Endothelial cell of umbilical vein (primary cell): ENCODE results near the gene LRRC74B. TPM values are rescaled to one million over a fixed set of nuclear protein-coding genes. Genes with fewer than 3 reads are reported as not detected.

ENCODE experiments used
- BruUV-seq: library from RNA; stranded (reverse); fragments of 400-500 nt; replicated peaks from 2 replicates; lab custom pipeline; 2021; lab: Mats Ljungman, UMichigan
- CTCF ChIA-PET: fragments of 300-600, 350-600 bp; sonication (Branson Sonifier 250); formaldehyde crosslinking; loops from one replicate; lab custom pipeline; 2021; ENCODE audit warnings: antibody characterized with exemption, inconsistent platforms; lab: Charles Lee
- POLR2A ChIA-PET: fragments of 300-600, 350-600 bp; sonication (Branson Sonifier 250); formaldehyde crosslinking; loops from one replicate; lab custom pipeline; 2021; ENCODE audit warnings: antibody characterized with exemption, inconsistent platforms; lab: Charles Lee
- DNase-seq: peaks from one replicate; pipeline ENCODE4 v3.0.0-alpha.2; 2011; ENCODE audit warnings: low read depth, low spot score
- FAIRE-seq: peaks from 2 replicates; lab custom pipeline; 2011; peaks lifted over from hg19 to GRCh38; lab: Jason Lieb, UNC
- H2AFZ ChIP-seq: 2 replicates; pipeline ENCODE4 v1.6.0; 2012; ENCODE audit warnings: low read depth, low read length, control low read depth, inconsistent platforms
- H3K27ac ChIP-seq: 2 replicates; pipeline ENCODE4 v1.5.1; 2011; ENCODE audit warnings: low read depth, mild to moderate bottlenecking, control low read depth, low read length, moderate library complexity; ENCODE audit not compliant: insufficient read depth
- H3K27me3 ChIP-seq, 2 experiments: 2 replicates each; pipeline versions ENCODE4 v1.6.0 to v1.6.1; 2011; ENCODE audit warnings: low read length in 2 of 2, mixed read lengths in 1 of 2; ENCODE audit not compliant: control insufficient read depth in 2 of 2, insufficient read depth in 2 of 2
- H3K36me3 ChIP-seq, 2 experiments: 2 replicates in 1 of 2; 3 replicates in 1 of 2; pipeline ENCODE4 v1.5.1; 2011; ENCODE audit warnings: low read length in 2 of 2, mild to moderate bottlenecking in 1 of 2, moderate library complexity in 1 of 2; ENCODE audit not compliant: control insufficient read depth in 2 of 2, insufficient read depth in 2 of 2; ENCODE audit errors: extremely low read depth in 1 of 2
- H3K4me1 ChIP-seq: 3 replicates; pipeline ENCODE4 v1.5.1; 2011; ENCODE audit warnings: mild to moderate bottlenecking, low read length; ENCODE audit not compliant: control insufficient read depth, insufficient read depth; ENCODE audit errors: extremely low read depth
- H3K4me2 ChIP-seq: 2 replicates; pipeline ENCODE4 v1.6.1; 2011; ENCODE audit warnings: low read length, control low read depth, mixed read lengths; ENCODE audit not compliant: insufficient read depth
- H3K4me3 ChIP-seq, 3 experiments: fragments of 200-600 bp in 1 of 3; sonication (generic), shearing (Covaris generic) in 1 of 3; replicated peaks in 1 of 3; 2 replicates each; pipeline ENCODE4 v1.5.1; 2011 to 2016; ENCODE audit warnings: control low read depth in 3 of 3, low read length in 3 of 3, mild to moderate bottlenecking in 2 of 3, inconsistent platforms in 1 of 3, low read depth in 1 of 3, moderate library complexity in 1 of 3; ENCODE audit not compliant: insufficient read depth in 1 of 3
- H3K79me2 ChIP-seq: 2 replicates; pipeline ENCODE4 v1.6.0; 2012; ENCODE audit warnings: low read length, inconsistent platforms; ENCODE audit not compliant: control insufficient read depth, insufficient read depth
- H3K9ac ChIP-seq: replicated peaks from 2 replicates; pipeline ENCODE3; 2011; ENCODE audit warnings: low read length, control low read depth; ENCODE audit not compliant: insufficient read depth; ENCODE audit errors: extremely low read depth
- H3K9me1 ChIP-seq: replicated peaks from 3 replicates; pipeline ENCODE4 v1.6.0; 2011; ENCODE audit warnings: mild to moderate bottlenecking, low read length; ENCODE audit not compliant: control insufficient read depth, insufficient read depth; ENCODE audit errors: extremely low read depth
- H3K9me3 ChIP-seq: replicated peaks from 2 replicates; pipeline ENCODE4 v1.5.1; 2012; ENCODE audit warnings: low read length, inconsistent platforms; ENCODE audit not compliant: control insufficient read depth, insufficient read depth
- H4K20me1 ChIP-seq: replicated peaks from 2 replicates; pipeline ENCODE3; 2011; ENCODE audit warnings: mild to moderate bottlenecking, low read length; ENCODE audit not compliant: control insufficient read depth, insufficient read depth; ENCODE audit errors: extremely low read depth
- EZH2 ChIP-seq: IDR thresholded peaks from 2 replicates; pipeline ENCODE4 v1.6.1; 2012; ENCODE audit warnings: borderline replicate concordance, low read depth, mild to moderate bottlenecking, moderate library complexity, low read length, inconsistent platforms; ENCODE audit not compliant: severe bottlenecking
- FOS ChIP-seq: IDR thresholded peaks from 2 replicates; pipeline ENCODE4 v1.6.1; 2011; ENCODE audit warnings: mild to moderate bottlenecking, low read length, moderate library complexity, borderline replicate concordance; ENCODE audit not compliant: insufficient read depth
- GATA2 ChIP-seq: IDR thresholded peaks from 2 replicates; pipeline ENCODE4 v1.7.0; 2011; ENCODE audit warnings: low read depth, mild to moderate bottlenecking, moderate library complexity, mixed read lengths, low read length; ENCODE audit not compliant: insufficient read length, insufficient read depth
- JUN ChIP-seq: IDR thresholded peaks from 2 replicates; pipeline ENCODE4 v1.6.1; 2011; ENCODE audit warnings: borderline replicate concordance, low read depth; ENCODE audit not compliant: insufficient read length, insufficient read depth
- MYC ChIP-seq: IDR thresholded peaks from one replicate; pipeline ENCODE4 v1.6.1; 2011; ENCODE audit warnings: mild to moderate bottlenecking, low read depth, low read length
- POLR2A ChIP-seq: IDR thresholded peaks from 2 replicates; pipeline ENCODE4 v1.6.1; 2012; ENCODE audit warnings: low read depth, mild to moderate bottlenecking, control low read depth, low read length
- POLR2AphosphoS5 ChIP-seq: IDR thresholded peaks from 2 replicates; pipeline ENCODE4 v1.6.1; 2012; ENCODE audit warnings: low read depth, mild to moderate bottlenecking, control low read depth, low read length, moderate library complexity; ENCODE audit not compliant: insufficient read depth
- dilution Hi-C: fragments of 300-500 bp; cut with MboI; formaldehyde crosslinking; loops from one replicate; pipeline ENCODE4 v1.15.0; 2019; ENCODE audit warnings: low sequenced_read_pairs; ENCODE audit not compliant: extremely low pct_ligation_motif_present
- intact Hi-C: fragments of 100-400 bp; cut with micrococcal nuclease; formaldehyde crosslinking; loops from one replicate; pipeline ENCODE4 v1.10.0; 2022
- polyA plus RNA-seq, 4 experiments: library from polyadenylated mRNA; depleted of rRNA in 3 of 4; stranded (reverse) in 3 of 4; unstranded in 1 of 4; fragments of >200 nt; gene quantifications; 2 replicates each; pipeline versions ENCODE4 v1.2.1 to v1.2.3, GENCODE V29; 2011 to 2012; ENCODE audit warnings: missing spikeins in 1 of 4
- total RNA-seq: library from RNA; stranded (reverse); gene quantifications from 2 replicates; pipeline ENCODE4 v1.2.3, GENCODE V29; 2021
- TF ChIP-seq, protein P1 (sequence below), 2 donors: IDR thresholded peaks; 1 replicate in 1 of 2; 2 replicates in 1 of 2; pipeline ENCODE4 v1.5.1; 2011; ENCODE audit warnings: low read length in 2 of 2, mild to moderate bottlenecking in 2 of 2, moderate library complexity in 2 of 2, control low read depth in 1 of 2, inconsistent platforms in 1 of 2, low read depth in 1 of 2; ENCODE audit not compliant: insufficient read depth in 1 of 2; ENCODE audit errors: extremely low read depth in 1 of 2
- TF ChIP-seq, protein P2 (sequence below): IDR thresholded peaks from 2 replicates; pipeline ENCODE4 v1.6.1; 2011; ENCODE audit not compliant: insufficient read depth, insufficient read length

The LRRC74B gene
- total and polyA plus RNA-seq, 2 donors (not counting 3 experiments of a cell fraction or from before 2014, with no cell fraction given) = not detected

DNA sequence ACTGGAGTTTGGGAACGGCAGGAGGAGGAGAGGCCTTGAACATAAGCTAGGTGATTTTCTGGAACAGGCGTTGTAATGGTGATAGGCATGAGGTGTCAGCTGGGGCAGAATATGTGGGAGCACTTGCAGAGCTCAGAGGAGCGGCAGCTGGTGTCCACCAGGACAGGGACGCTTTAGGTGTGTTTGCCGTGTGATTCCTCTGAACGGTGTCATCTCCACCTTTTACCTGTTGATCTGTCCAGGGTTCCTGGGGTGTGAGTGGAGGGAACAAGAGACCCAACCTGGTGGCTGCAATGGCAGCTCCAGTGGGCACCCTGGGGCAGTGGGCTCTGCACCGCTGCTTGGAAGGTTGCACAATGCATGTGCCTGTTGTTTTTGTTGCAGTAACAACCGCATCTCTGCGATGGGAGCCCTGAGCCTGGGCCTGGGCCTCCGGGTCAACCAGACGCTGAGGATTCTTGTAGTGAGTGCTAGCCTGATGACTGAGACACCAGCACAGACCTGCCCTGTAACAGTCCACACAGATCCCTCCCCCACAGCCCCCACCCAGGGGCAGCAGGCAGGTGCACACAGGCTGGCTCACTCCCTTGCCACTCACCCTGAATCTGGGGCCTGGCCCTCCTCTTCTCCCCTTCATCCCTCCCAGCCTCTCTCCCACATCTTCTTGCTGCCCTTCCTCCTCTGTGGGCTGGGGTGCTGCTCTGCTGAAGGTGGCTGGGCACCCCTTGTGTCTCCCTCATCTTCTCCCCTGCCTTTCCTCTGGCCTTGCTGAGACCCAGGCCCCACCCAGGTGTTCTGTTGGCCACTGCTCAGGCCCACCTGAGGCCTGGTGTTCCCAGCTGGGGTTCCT is 9.2 kb downstream of the LRRC74B start:
- intact Hi-C loops (no loop called here), dilution Hi-C loops (no loop called here)
- H3K36me3 ChIP-seq = no peaks in the 10 kb centered on the region
- no peaks in the 10 kb centered on the region for H3K9me3 ChIP-seq
- no peak overlapping the region for H3K27ac ChIP-seq
- no peak overlapping the region for H2AFZ ChIP-seq
- no peak overlapping the region for H3K4me3 ChIP-seq
- no peaks in the 10 kb centered on the region for H4K20me1 ChIP-seq
- ChIA-PET POLR2A (interaction anchor here (0.5 kb wide), 1 partner anchor 18 kb away, joined by 3 read pairs; no protein-coding TSS in a partner anchor), CTCF (no interaction called here)
- no peaks in the 10 kb centered on the region for H3K9me1 ChIP-seq
- no peak overlapping the region for H3K4me2 ChIP-seq
- H3K9ac ChIP-seq = no peak overlapping the region
- FAIRE-seq (no peak), DNase-seq (no peak)
- no peaks in the 10 kb centered on the region for H3K4me1 ChIP-seq
- TF ChIP-seq GATA2 = no peak
- no peak for TF ChIP-seq FOS
- TF ChIP-seq JUN = no peak
- no peak for TF ChIP-seq POLR2AphosphoS5
- TF ChIP-seq EZH2 = no peak
- TF ChIP-seq, protein P1, sequence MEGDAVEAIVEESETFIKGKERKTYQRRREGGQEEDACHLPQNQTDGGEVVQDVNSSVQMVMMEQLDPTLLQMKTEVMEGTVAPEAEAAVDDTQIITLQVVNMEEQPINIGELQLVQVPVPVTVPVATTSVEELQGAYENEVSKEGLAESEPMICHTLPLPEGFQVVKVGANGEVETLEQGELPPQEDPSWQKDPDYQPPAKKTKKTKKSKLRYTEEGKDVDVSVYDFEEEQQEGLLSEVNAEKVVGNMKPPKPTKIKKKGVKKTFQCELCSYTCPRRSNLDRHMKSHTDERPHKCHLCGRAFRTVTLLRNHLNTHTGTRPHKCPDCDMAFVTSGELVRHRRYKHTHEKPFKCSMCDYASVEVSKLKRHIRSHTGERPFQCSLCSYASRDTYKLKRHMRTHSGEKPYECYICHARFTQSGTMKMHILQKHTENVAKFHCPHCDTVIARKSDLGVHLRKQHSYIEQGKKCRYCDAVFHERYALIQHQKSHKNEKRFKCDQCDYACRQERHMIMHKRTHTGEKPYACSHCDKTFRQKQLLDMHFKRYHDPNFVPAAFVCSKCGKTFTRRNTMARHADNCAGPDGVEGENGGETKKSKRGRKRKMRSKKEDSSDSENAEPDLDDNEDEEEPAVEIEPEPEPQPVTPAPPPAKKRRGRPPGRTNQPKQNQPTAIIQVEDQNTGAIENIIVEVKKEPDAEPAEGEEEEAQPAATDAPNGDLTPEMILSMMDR (IDR thresholded peaks at IDR 0.05; ENCODE audit: extremely low read depth in 1 of 2, insufficient read depth in 1 of 2, low read depth in 1 of 2, low read length in 2 of 2) = no peak
- no peak for TF ChIP-seq MYC
- TF ChIP-seq, protein P2, sequence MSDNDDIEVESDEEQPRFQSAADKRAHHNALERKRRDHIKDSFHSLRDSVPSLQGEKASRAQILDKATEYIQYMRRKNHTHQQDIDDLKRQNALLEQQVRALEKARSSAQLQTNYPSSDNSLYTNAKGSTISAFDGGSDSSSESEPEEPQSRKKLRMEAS = no peak
- no peak for TF ChIP-seq POLR2A
- peaks cover 3 to 7% of the 10 kb centered on the region in 2 experiments for H3K27me3 ChIP-seq
- no TSS peak for BruUV-seq
- H3K79me2 ChIP-seq = no peaks in the 10 kb centered on the region
